Mesendoderm (in vitro differentiated cells): ENCODE data around the gene LDLRAD4.

Experiments
- DNase-seq: peaks from one replicate; pipeline ENCODE4 v3.0.0; 2013
- H2AK5ac ChIP-seq: 2 replicates; pipeline ENCODE4 v1.6.1; 2013; ENCODE audit warnings: low read length, inconsistent platforms
- H2BK120ac ChIP-seq: 2 replicates; pipeline ENCODE4 v1.6.1; 2013; ENCODE audit warnings: low read depth, mild to moderate bottlenecking, low read length, moderate library complexity, mixed read lengths
- H2BK15ac ChIP-seq: replicated peaks from 2 replicates; pipeline ENCODE4 v1.6.1; 2013; ENCODE audit warnings: low read depth, mild to moderate bottlenecking, moderate library complexity
- H2BK5ac ChIP-seq: 2 replicates; pipeline ENCODE4 v1.6.1; 2013; ENCODE audit warnings: low read length, inconsistent platforms
- H3K18ac ChIP-seq: 2 replicates; pipeline ENCODE4 v1.6.1; 2013; ENCODE audit warnings: mild to moderate bottlenecking, low read length, mixed read lengths
- H3K23ac ChIP-seq: one replicate; pipeline ENCODE4 v1.6.1; 2013; ENCODE audit warnings: low read length
- H3K27ac ChIP-seq: 2 replicates; pipeline ENCODE4 v1.5.1; 2013; ENCODE audit warnings: low read depth, mild to moderate bottlenecking, inconsistent platforms, low read length, moderate library complexity
- H3K27me3 ChIP-seq: 2 replicates; pipeline ENCODE4 v1.6.1; 2013; ENCODE audit warnings: low read length, control low read depth, mild to moderate bottlenecking, inconsistent platforms; ENCODE audit not compliant: insufficient read depth, poor library complexity
- H3K36me3 ChIP-seq: 2 replicates; pipeline ENCODE4 v1.6.1; 2013; ENCODE audit warnings: low read length, inconsistent platforms; ENCODE audit not compliant: control insufficient read depth, insufficient read depth
- H3K4ac ChIP-seq: one replicate; pipeline ENCODE4 v1.6.1; 2013; ENCODE audit warnings: low read depth, mild to moderate bottlenecking, low read length, moderate library complexity
- H3K4me1 ChIP-seq: 2 replicates; pipeline ENCODE4 v1.6.1; 2013; ENCODE audit warnings: low read depth, low read length, inconsistent platforms; ENCODE audit not compliant: control insufficient read depth
- H3K4me2 ChIP-seq: 2 replicates; pipeline ENCODE4 v1.6.1; 2013; ENCODE audit warnings: low read length
- H3K4me3 ChIP-seq: 2 replicates; pipeline ENCODE4 v1.5.1; 2013; ENCODE audit warnings: mild to moderate bottlenecking, low read length
- H3K56ac ChIP-seq: one replicate; pipeline ENCODE4 v1.6.1; 2013; ENCODE audit warnings: low read length
- H3K79me1 ChIP-seq: 2 replicates; pipeline ENCODE4 v1.6.1; 2013; ENCODE audit warnings: low read length, inconsistent platforms
- H3K79me2 ChIP-seq: 2 replicates; pipeline ENCODE4 v1.6.1; 2013; ENCODE audit warnings: mild to moderate bottlenecking, low read length; ENCODE audit not compliant: control insufficient read depth, insufficient read depth
- H3K9ac ChIP-seq: 2 replicates; pipeline ENCODE4 v1.6.1; 2013; ENCODE audit warnings: low read length, inconsistent platforms
- H4K5ac ChIP-seq: one replicate; pipeline ENCODE4 v1.6.1; 2013; ENCODE audit warnings: low read length
- H4K8ac ChIP-seq: one replicate; pipeline ENCODE4 v1.6.1; 2013; ENCODE audit warnings: low read depth, mild to moderate bottlenecking, control low read depth, low read length, moderate library complexity
- WGBS: extraction: QIAGEN DNeasy Blood & Tissue Kit; methylation state at CpG from one replicate; pipeline ENCODE4 v1.1.7; 2013; ENCODE audit warnings: low lambda C conversion rate, missing lambda C conversion rate; ENCODE audit not compliant: insufficient coverage; ENCODE audit errors: extremely low coverage; 5-methylcytosine and 5-hydroxymethylcytosine counted together

The LDLRAD4 gene

DNA sequence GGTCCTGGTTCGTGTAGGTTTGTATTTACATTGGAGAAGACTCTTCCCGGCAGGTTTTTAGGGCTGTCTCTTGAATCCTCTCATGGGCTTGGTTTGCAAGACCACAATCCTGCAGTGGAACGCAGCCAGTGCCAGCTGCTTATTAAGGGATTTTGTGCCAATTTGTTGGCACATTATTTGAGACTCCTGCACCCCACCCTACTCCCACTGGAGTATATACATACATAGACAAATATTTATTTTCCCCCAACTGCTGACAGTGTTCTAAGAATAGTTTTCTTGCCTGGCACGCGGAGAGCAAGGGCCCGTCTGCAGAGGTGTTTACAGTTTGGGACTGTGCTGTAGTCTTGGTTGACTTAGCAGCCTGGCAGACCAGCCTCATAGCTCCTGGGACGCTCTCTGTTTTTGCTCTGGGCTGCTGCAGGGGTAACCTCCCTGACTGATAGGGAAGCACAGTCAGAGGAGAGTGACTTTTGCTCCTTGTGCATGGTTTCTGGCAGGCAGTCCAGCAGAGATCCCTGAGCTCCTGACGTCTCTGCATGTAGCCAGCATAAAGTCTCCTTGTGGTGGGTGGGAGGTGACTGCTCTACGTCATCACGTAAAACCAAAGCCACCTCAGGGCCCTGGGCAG lies 1.9 kb downstream of the LDLRAD4 start:
- H3K4me3 ChIP-seq, result no peak overlapping the region
- DNase-seq, result no peak
- H3K4me2 ChIP-seq, result no peak overlapping the region
- no peak overlapping the region for H2BK15ac ChIP-seq
- WGBS, result no CpG with 5 or more reads among the region's 10 CpGs
- H3K56ac ChIP-seq, result no peak overlapping the region
- no peaks in the 10 kb centered on the region for H3K4me1 ChIP-seq
- H2BK5ac ChIP-seq, result no peak overlapping the region
- H2BK120ac ChIP-seq, result no peak overlapping the region
- no peak overlapping the region for H3K27ac ChIP-seq
- no peaks in the 10 kb centered on the region for H3K36me3 ChIP-seq
- no peaks in the 10 kb centered on the region for H3K27me3 ChIP-seq
- H3K79me1 ChIP-seq, result no peaks in the 10 kb centered on the region
- H3K4ac ChIP-seq, result no peak overlapping the region
- H3K18ac ChIP-seq, result no peak overlapping the region
- no peak overlapping the region for H3K9ac ChIP-seq
- H4K5ac ChIP-seq, result no peak overlapping the region
- no peak overlapping the region for H4K8ac ChIP-seq
- no peak overlapping the region for H2AK5ac ChIP-seq
- no peak overlapping the region for H3K23ac ChIP-seq
- no peaks in the 10 kb centered on the region for H3K79me2 ChIP-seq

DNA sequence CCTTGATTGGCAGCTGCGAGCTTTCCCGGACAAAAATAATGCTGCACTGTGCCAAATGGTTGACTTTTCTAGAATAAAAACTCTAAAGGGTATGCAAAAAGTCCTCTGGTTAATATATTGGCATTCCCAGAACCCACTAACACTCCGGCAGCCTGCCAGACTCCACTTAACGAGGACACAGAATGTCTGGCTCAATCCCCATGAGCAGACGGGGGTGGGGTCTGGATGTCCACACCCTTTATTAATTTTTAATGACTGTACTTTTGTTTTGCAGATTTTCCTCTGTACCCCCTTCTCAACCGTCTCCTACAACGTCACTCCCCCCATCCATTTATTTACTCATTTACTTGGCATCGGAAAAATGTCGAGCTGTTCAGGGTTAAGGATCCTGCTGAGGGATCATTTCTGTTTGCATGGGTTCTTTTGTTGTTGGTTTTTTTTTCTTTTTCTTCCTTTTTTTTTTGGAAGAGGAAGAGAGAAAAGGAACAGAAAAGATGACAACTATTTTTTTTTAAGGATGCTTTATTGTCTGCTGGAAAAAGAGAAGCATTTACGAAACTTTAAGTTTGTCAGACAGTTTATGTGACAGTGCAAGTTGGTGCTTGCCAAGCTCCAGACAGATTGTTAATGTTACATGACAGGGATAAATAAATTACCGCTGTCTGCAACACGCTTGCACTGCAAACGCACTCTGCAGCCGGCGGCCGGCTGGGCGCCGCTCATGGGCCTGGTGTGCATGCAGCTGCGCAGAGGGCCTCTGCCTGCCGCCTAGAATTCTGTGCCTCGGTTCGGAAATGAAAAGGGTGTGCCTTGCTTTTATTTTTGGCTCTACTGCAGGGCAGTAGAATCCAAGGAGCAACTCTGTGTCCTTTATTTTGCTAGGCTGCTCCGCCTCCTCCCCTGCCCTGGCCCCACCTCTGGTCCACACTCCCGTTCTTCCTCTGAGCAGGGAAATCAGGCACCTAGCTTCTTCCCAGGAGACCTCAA lies 3.6 kb downstream of the LDLRAD4 start:
- H4K5ac ChIP-seq, result no peak overlapping the region
- no peak overlapping the region for H3K4me2 ChIP-seq
- H3K18ac ChIP-seq, result no peak overlapping the region
- H3K27me3 ChIP-seq, result no peaks in the 10 kb centered on the region
- no peak overlapping the region for H3K9ac ChIP-seq
- no peak for DNase-seq
- no peak overlapping the region for H3K4ac ChIP-seq
- no peak overlapping the region for H3K56ac ChIP-seq
- no peaks in the 10 kb centered on the region for H3K79me1 ChIP-seq
- no peak overlapping the region for H2BK15ac ChIP-seq
- H3K79me2 ChIP-seq, result no peaks in the 10 kb centered on the region
- no peak overlapping the region for H2BK5ac ChIP-seq
- H4K8ac ChIP-seq, result no peak overlapping the region
- H2BK120ac ChIP-seq, result no peak overlapping the region
- no peaks in the 10 kb centered on the region for H3K4me1 ChIP-seq
- H2AK5ac ChIP-seq, result no peak overlapping the region
- H3K4me3 ChIP-seq, result no peak overlapping the region
- H3K36me3 ChIP-seq, result no peaks in the 10 kb centered on the region
- no peak overlapping the region for H3K23ac ChIP-seq
- no CpG with 5 or more reads among the region's 24 CpGs for WGBS
- H3K27ac ChIP-seq, result no peak overlapping the region

DNA sequence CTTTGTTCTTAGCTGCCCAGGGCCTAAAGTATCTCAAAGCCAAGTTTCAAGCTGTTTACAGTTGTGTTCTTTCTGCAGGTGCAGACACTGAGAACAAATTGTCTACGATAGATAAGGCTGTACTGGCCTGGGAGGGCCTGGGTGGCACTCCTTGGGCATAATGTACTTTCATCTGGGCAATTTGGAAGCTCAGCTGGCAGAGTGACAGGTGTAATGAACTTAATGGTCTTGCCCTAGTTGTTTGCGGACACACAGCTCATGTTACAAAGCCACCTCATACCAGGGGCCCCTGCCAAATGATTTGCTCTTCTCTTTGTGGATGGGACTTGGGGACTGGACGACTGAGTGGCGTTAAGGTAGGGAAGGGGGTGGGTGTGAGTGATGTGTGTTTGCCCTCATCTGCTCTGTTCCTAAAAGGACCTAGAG lies 4.3 kb downstream of the LDLRAD4 start:
- Histone ChIP-seq H2BK15ac (no peak overlapping the region), H2BK120ac (no peak overlapping the region), H3K4me3 (no peak overlapping the region), H3K23ac (no peak overlapping the region), H3K36me3 (no peaks in the 10 kb centered on the region), H3K79me1 (no peaks in the 10 kb centered on the region), H3K9ac (no peak overlapping the region), H3K56ac (no peak overlapping the region), H3K79me2 (no peaks in the 10 kb centered on the region), H3K4me1 (no peaks in the 10 kb centered on the region), H4K5ac (no peak overlapping the region), H3K4me2 (no peak overlapping the region), H3K27ac (no peak overlapping the region), H3K4ac (no peak overlapping the region), H4K8ac (no peak overlapping the region), H2BK5ac (no peak overlapping the region), H3K18ac (no peak overlapping the region), H2AK5ac (no peak overlapping the region), H3K27me3 (no peaks in the 10 kb centered on the region)
- DNase-seq, result no peak
- WGBS, result no CpG with 5 or more reads among the region's 4 CpGs

DNA sequence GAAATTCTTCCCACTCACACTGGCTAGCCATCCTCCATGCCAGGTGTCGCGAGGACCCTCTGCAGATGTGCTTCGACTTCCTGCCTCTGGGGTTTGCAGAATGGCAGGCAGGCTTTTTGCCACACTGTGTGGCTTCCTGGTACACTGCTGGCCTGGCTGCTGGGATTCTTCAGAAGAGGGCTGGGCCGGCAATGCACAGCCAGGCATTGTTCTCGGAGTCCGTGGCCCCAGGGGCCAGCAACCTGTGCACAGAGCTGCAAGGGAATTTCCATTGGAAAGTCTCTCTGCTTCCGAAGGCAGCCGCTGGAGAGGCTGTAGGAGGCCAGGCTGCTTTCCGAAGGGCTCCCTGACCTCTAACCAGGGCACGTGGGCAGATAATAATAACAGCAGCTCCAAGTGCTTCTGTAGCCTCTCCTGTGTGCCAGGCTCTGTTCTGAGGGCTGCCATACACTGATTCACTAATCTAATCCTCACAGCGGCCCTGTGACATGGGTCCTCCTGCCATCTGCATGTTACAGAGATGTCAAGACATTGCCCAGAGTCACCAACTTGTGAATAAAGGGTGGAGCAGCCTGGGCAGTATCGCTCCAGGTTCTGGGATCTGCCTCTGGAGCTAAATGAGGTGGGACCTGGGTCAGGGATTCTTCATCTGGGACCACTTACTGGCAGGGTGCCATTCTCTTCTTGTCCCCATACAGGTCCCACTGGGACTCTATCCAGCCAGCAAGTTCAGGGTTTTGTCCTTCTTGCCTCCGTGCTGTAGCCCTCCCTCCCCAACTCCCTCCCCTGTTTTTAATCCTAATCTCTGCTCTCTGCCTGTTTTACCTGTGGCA lies 5.0 kb downstream of the LDLRAD4 start:
- Histone ChIP-seq H2AK5ac (no peak overlapping the region), H3K36me3 (no peaks in the 10 kb centered on the region), H3K4me1 (no peaks in the 10 kb centered on the region), H3K27me3 (no peaks in the 10 kb centered on the region), H3K27ac (no peak overlapping the region), H2BK15ac (no peak overlapping the region), H3K4me2 (no peak overlapping the region), H3K18ac (no peak overlapping the region), H4K8ac (no peak overlapping the region), H3K79me1 (no peaks in the 10 kb centered on the region), H2BK120ac (no peak overlapping the region), H2BK5ac (no peak overlapping the region), H3K79me2 (no peaks in the 10 kb centered on the region), H3K56ac (no peak overlapping the region), H4K5ac (no peak overlapping the region), H3K4me3 (no peak overlapping the region), H3K9ac (no peak overlapping the region), H3K4ac (no peak overlapping the region), H3K23ac (no peak overlapping the region)
- WGBS, result no CpG with 5 or more reads among the region's 13 CpGs
- no peak for DNase-seq

DNA sequence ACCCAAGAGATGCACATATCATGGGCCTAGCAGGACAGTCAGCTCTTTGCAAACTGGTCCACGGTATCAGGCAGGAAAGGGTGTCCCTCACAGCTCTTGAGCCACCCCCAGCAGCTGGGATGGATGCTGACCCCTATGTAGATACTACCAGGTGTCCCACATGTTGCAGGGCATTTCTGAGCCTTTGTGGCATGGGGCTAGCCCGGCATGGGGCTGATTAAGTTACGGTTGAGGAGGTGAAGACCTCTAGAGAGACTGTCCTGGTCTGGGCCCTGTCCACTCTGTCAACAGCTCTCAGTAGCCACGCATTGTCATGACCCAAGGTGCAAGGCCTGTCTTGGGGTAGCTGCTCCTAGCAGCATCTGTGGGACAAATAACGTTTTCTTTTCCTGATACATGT lies 6.7 kb downstream of the LDLRAD4 start:
- Histone ChIP-seq H3K79me2 (no peaks in the 10 kb centered on the region), H4K8ac (no peak overlapping the region), H2BK120ac (no peak overlapping the region), H3K27ac (no peak overlapping the region), H3K56ac (no peak overlapping the region), H2AK5ac (no peak overlapping the region), H4K5ac (no peak overlapping the region), H2BK5ac (no peak overlapping the region), H3K4me3 (no peak overlapping the region), H3K27me3 (no peaks in the 10 kb centered on the region), H2BK15ac (no peak overlapping the region), H3K23ac (no peak overlapping the region), H3K18ac (no peak overlapping the region), H3K4me2 (no peak overlapping the region), H3K9ac (no peak overlapping the region), H3K4me1 (no peaks in the 10 kb centered on the region), H3K4ac (no peak overlapping the region), H3K79me1 (no peaks in the 10 kb centered on the region), H3K36me3 (no peaks in the 10 kb centered on the region)
- no CpG with 5 or more reads among the region's 5 CpGs for WGBS
- DNase-seq, result no peak
